ENCODE measurements around the gene ABLIM3.
A peak's percentile ranks its signal among the peaks of the same experiment; 100 is the strongest.

Gene ABLIM3

DNA sequence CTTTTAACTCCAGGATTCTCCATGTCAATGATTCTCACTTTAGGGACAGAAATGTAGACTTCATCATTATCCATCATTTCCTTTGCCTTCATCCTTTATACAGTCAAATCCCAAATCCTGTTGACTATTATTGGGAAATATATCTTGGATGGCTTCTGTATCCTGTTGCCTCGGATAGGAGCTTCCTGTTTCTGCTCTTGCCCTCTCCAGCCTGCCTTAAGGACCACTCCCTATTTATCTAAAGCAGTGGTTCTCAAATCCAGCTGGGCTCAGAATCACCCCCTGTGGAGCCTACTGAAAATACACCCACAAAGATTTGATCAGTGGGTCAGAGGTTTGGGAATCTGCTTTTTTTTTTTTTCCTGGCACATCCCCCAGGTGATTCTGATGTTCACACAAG, 138.8 kb downstream of the ABLIM3 start:
- H3K9me3 ChIP-seq (ENCODE audit: control insufficient read depth in 5 of 5, low read length in 5 of 5): no peaks in the 10 kb centered on the region
- H3K4me1 ChIP-seq (ENCODE audit: control insufficient read depth in 5 of 5, insufficient read depth in 5 of 5, low read length in 5 of 5): peaks cover 5 to 77% (median 58%) of the 10 kb centered on the region in 5 donors
- H3K4me3 ChIP-seq (ENCODE audit: low read depth in 1 of 5, low read length in 5 of 5): no peak overlapping the region
- H3K36me3 ChIP-seq (ENCODE audit: control insufficient read depth in 5 of 5, insufficient read depth in 5 of 5, low read length in 5 of 5): peaks cover 0 to 4% (median 0%) of the 10 kb centered on the region in 5 donors
- H3K27ac ChIP-seq (ENCODE audit: low read depth, low read length): no peak overlapping the region
- no peak overlapping the region for H3K9ac ChIP-seq (ENCODE audit: low read length in 5 of 5)
- H3K27me3 ChIP-seq (ENCODE audit: control insufficient read depth in 5 of 5, insufficient read depth in 4 of 5, low read length in 5 of 5): no peaks in the 10 kb centered on the region

DNA sequence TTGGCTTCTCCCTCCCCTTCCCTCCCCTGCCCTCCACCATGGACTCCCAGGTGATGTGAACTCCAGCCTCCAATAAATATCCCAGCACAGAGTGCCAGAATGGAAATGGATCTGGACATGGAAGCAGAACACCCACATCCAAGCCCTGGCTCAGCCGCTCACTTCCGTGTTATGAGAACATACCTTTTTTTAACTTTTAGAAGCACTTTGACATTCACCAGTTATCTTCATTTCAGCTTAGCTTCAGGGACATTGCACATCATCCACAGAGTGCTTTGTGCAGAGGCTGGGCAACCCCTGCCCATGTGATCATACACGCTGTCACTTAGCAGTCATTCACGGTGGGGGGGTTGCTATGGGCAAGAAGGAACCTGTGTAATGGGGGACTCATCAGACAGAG, 139.5 kb downstream of the ABLIM3 start:
- peaks cover 5 to 79% (median 58%) of the 10 kb centered on the region in 5 donors for H3K4me1 ChIP-seq (ENCODE audit: control insufficient read depth in 5 of 5, insufficient read depth in 5 of 5, low read length in 5 of 5)
- no peaks in the 10 kb centered on the region for H3K27me3 ChIP-seq (ENCODE audit: control insufficient read depth in 5 of 5, insufficient read depth in 4 of 5, low read length in 5 of 5)
- H3K36me3 ChIP-seq (ENCODE audit: control insufficient read depth in 5 of 5, insufficient read depth in 5 of 5, low read length in 5 of 5): peaks cover 0 to 3% (median 0%) of the 10 kb centered on the region in 5 donors
- H3K9me3 ChIP-seq (ENCODE audit: control insufficient read depth in 5 of 5, low read length in 5 of 5): no peaks in the 10 kb centered on the region
- no peak overlapping the region for H3K27ac ChIP-seq (ENCODE audit: low read depth, low read length)
- no peak overlapping the region for H3K9ac ChIP-seq (ENCODE audit: low read length in 5 of 5)
- no peak overlapping the region for H3K4me3 ChIP-seq (ENCODE audit: low read depth in 1 of 5, low read length in 5 of 5)

DNA sequence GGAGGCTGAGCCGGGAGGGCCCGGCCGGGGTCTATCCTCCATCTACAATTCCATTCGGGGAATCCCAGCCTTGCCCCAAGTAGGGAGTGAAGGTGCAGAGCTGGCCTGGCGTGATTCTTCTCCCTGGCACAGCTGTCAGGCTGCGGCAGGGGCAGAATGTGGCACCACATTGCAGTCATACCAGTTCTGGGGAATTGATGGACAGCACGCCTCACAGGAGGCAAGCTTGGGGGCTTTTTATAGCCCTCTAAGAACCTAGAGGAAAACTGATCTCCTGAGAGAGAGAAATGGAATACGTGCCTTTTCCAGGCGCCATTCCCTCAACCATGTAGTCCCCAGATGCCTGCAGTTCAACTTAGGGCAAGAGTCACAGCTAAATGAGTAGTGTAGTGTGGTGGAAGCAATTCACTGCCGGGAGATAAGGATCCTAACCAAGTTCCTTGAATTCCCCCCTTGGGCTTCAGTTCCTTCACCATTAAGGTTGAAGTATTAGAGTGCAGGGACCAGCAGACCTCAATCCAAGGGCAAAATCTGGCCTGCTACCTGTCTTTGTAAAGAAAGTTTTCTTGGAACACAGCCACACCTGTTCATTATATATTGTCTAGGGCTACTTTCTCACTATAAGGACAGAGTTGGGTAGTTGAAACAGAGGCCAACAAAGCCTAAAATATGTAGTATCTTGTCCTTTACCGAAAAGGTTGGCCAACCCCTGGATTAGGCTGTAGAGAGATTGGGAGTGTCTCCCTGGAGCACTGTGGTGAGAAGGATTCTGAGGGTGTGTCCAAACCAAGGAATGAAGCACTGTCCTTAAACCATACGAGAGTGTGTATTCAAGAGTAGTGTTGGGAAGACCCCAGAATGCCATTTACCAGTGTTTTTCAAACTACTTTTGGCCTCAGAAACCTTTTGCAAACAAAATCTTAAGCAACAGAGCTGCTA, 141.0 kb downstream of the ABLIM3 start:
- Histone ChIP-seq H3K27ac (ENCODE audit: low read depth, low read length) (peak overlapping the region; percentile 35), H3K4me3 (ENCODE audit: low read depth in 1 of 5, low read length in 5 of 5) (no peak overlapping the region), H3K9ac (ENCODE audit: low read length in 5 of 5) (no peak overlapping the region), H3K4me1 (ENCODE audit: control insufficient read depth in 5 of 5, insufficient read depth in 5 of 5, low read length in 5 of 5) (peaks cover 5 to 81% (median 58%) of the 10 kb centered on the region in 5 donors), H3K9me3 (ENCODE audit: control insufficient read depth in 5 of 5, low read length in 5 of 5) (no peaks in the 10 kb centered on the region), H3K27me3 (ENCODE audit: control insufficient read depth in 5 of 5, insufficient read depth in 4 of 5, low read length in 5 of 5) (no peaks in the 10 kb centered on the region), H3K36me3 (ENCODE audit: control insufficient read depth in 5 of 5, insufficient read depth in 5 of 5, low read length in 5 of 5) (peaks cover 0 to 2% (median 0%) of the 10 kb centered on the region in 5 donors)

DNA sequence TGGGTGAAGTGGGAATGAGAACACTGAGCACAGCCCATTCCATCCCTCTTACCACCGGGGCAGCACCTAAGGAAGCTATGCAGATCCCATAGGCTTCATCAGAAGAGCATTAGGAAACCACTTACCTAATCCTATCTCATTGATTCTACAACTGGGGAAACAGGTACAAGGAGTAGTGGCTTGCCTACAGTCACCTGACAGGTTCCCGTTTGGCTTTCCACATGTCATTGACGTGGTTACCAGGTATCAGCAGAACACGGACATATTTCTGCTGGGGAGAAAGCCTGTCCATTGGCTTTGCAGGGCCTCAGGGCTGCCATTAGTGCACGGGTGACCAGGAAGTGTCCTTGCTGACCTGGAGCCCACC, 141.7 kb downstream of the ABLIM3 start:
- H3K9ac ChIP-seq (ENCODE audit: low read length in 5 of 5): no peak overlapping the region
- H3K27ac ChIP-seq (ENCODE audit: low read depth, low read length): peak overlapping the region; percentile 35
- peaks cover 5 to 76% (median 53%) of the 10 kb centered on the region in 5 donors for H3K4me1 ChIP-seq (ENCODE audit: control insufficient read depth in 5 of 5, insufficient read depth in 5 of 5, low read length in 5 of 5)
- H3K4me3 ChIP-seq (ENCODE audit: low read depth in 1 of 5, low read length in 5 of 5): no peak overlapping the region
- peaks cover 0 to 2% (median 0%) of the 10 kb centered on the region in 5 donors for H3K36me3 ChIP-seq (ENCODE audit: control insufficient read depth in 5 of 5, insufficient read depth in 5 of 5, low read length in 5 of 5)
- no peaks in the 10 kb centered on the region for H3K27me3 ChIP-seq (ENCODE audit: control insufficient read depth in 5 of 5, insufficient read depth in 4 of 5, low read length in 5 of 5)
- no peaks in the 10 kb centered on the region for H3K9me3 ChIP-seq (ENCODE audit: control insufficient read depth in 5 of 5, low read length in 5 of 5)

DNA sequence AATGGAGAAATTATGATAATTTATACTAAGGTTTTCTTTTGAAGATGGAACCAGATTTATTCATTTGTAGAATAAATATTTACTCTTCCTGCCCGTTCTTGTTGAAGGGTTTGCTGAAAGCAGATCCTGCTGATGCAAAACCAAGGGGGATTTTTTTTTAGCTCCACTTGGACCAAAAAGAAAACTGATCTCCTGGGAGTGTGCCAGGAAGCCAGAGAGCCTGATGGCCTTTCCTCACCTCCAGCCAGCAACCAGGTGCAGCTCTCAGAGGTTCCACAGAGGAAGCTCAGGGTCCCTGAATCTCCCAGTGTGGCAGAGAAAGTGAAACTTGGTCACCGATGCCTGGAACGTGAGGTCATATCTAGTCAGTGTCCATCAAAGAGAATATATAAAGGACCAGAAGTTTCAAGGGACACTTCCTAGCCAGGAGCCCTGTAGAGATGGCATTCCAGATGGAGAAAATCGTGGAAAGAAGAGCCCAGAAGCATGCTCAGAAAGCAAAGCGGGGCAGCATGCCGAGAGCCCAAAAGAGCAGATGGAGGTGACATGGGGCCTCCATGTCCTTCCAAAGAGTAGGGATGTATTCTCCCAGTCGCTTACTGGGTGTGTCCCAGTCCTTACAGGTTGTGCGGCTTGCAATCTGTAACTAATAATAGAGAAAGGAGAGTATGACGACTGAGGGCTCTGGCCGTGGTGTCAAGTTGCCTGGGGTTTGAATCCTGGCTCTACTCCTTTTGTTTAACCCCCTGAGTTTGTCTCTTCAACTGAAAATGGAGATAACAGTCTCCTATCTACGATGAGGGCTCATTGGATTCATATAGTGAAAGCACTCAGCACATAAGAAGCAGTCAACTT, 142.6 kb downstream of the ABLIM3 start:
- peak overlapping the region; percentile 85 for H3K27ac ChIP-seq (ENCODE audit: low read depth, low read length)
- H3K27me3 ChIP-seq (ENCODE audit: control insufficient read depth in 5 of 5, insufficient read depth in 4 of 5, low read length in 5 of 5): no peaks in the 10 kb centered on the region
- peak overlapping the region in 2 of 5 donors; percentile 28 to 29 for H3K9ac ChIP-seq (ENCODE audit: low read length in 5 of 5)
- peaks cover 4 to 74% (median 47%) of the 10 kb centered on the region in 5 donors for H3K4me1 ChIP-seq (ENCODE audit: control insufficient read depth in 5 of 5, insufficient read depth in 5 of 5, low read length in 5 of 5)
- no peaks in the 10 kb centered on the region for H3K9me3 ChIP-seq (ENCODE audit: control insufficient read depth in 5 of 5, low read length in 5 of 5)
- peaks cover 0 to 2% (median 0%) of the 10 kb centered on the region in 5 donors for H3K36me3 ChIP-seq (ENCODE audit: control insufficient read depth in 5 of 5, insufficient read depth in 5 of 5, low read length in 5 of 5)
- H3K4me3 ChIP-seq (ENCODE audit: low read depth in 1 of 5, low read length in 5 of 5): peak overlapping the region in 1 of 5 donors; percentile 23

DNA sequence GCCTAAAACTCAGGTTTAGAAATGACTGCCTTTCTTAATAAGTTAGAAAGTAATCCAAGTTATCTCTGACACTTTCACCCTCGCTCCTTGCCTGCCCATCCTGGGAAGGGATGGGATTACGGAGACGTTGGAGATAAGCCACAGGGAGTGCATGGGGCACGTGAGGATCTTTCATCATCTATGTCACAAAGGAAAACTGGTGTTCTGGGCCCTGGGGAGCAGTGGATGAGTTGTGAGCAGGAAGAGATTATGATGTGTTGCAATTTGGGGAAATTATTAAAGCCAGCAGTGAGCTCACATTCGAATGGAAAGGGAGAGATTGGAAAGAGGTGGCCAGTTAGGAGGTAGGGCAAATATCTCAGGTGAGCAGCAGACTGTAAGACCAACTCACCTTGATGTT, 143.2 kb downstream of the ABLIM3 start:
- Histone ChIP-seq H3K27ac (ENCODE audit: low read depth, low read length) (peak overlapping the region; percentile 85), H3K4me3 (ENCODE audit: low read depth in 1 of 5, low read length in 5 of 5) (peak overlapping the region in 1 of 5 donors; percentile 23), H3K36me3 (ENCODE audit: control insufficient read depth in 5 of 5, insufficient read depth in 5 of 5, low read length in 5 of 5) (peaks cover 0 to 2% (median 0%) of the 10 kb centered on the region in 5 donors), H3K27me3 (ENCODE audit: control insufficient read depth in 5 of 5, insufficient read depth in 4 of 5, low read length in 5 of 5) (no peaks in the 10 kb centered on the region), H3K4me1 (ENCODE audit: control insufficient read depth in 5 of 5, insufficient read depth in 5 of 5, low read length in 5 of 5) (peaks cover 4 to 73% (median 46%) of the 10 kb centered on the region in 5 donors), H3K9ac (ENCODE audit: low read length in 5 of 5) (no peak overlapping the region), H3K9me3 (ENCODE audit: control insufficient read depth in 5 of 5, low read length in 5 of 5) (no peaks in the 10 kb centered on the region)

DNA sequence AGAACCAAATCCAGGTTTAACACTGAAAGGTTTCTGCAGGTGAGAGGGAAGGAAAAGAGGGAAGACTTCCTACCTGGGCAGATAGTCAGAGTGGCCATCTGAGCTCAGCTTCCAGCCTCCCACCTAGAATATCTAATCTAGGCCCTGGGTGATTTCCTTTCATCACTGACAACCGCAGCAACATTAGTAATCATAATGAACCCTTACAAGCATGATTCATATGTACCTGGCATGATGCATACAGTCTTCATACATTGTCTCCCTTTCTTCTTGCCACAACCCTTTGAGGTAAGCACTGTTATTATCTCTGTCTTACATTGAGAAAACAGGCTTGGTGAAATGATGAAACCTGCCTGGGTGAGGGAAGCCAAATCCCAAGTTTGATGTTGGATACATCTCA, 143.9 kb downstream of the ABLIM3 start:
- H3K9me3 ChIP-seq (ENCODE audit: control insufficient read depth in 5 of 5, low read length in 5 of 5): no peaks in the 10 kb centered on the region
- no peak overlapping the region for H3K4me3 ChIP-seq (ENCODE audit: low read depth in 1 of 5, low read length in 5 of 5)
- H3K27me3 ChIP-seq (ENCODE audit: control insufficient read depth in 5 of 5, insufficient read depth in 4 of 5, low read length in 5 of 5): no peaks in the 10 kb centered on the region
- peak overlapping the region; percentile 85 for H3K27ac ChIP-seq (ENCODE audit: low read depth, low read length)
- H3K4me1 ChIP-seq (ENCODE audit: control insufficient read depth in 5 of 5, insufficient read depth in 5 of 5, low read length in 5 of 5): peaks cover 4 to 70% (median 41%) of the 10 kb centered on the region in 5 donors
- peak overlapping the region in 1 of 5 donors; percentile 20 for H3K9ac ChIP-seq (ENCODE audit: low read length in 5 of 5)
- peaks cover 0 to 2% (median 0%) of the 10 kb centered on the region in 5 donors for H3K36me3 ChIP-seq (ENCODE audit: control insufficient read depth in 5 of 5, insufficient read depth in 5 of 5, low read length in 5 of 5)

DNA sequence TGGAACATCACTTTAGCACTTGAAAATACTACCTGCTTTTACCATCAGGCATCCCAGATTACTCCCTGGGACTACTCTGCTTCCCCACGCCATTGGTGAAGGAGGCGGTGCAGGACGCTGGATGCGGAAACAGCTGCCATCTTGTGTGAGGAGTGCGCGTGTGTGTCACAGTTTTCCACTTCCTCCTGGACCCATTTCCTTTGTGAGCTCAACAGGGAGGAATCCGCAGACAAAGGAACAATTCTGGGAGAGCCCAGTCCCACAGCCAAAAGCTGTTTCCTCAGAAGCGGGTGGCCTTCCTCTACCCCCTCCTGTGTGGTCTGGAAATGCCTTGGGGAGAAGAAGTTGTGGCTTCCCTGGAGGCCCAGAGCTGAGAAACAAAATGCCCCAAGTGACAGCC, 147.1 kb downstream of the ABLIM3 start:
- Histone ChIP-seq H3K4me3 (ENCODE audit: low read depth in 1 of 5, low read length in 5 of 5) (peak overlapping the region; percentile 10 to 46 (median 29)), H3K27ac (ENCODE audit: low read depth, low read length) (peak overlapping the region; percentile 59), H3K36me3 (ENCODE audit: control insufficient read depth in 5 of 5, insufficient read depth in 5 of 5, low read length in 5 of 5) (peaks cover 0 to 2% (median 0%) of the 10 kb centered on the region in 5 donors)

DNA sequence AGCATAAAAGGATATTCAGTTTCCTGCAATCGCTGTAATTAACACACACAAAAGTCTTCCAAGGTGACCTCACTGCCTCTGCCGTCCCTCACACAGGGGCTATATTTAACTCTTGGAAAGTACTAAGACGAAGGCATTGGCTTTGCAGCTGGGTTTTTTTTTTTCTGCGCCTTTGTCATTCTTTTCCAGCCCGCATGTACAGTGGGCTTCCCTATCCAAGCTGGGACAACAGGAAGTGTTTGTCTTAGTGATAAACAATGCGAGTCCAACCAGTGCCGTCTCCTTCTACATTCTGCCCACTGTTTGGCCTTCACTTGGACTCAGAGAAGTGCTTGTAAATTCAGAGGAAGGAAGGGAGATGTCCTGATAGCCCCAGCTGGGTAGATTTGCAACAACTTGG, 148.0 kb downstream of the ABLIM3 start:
- Histone ChIP-seq H3K36me3 (ENCODE audit: control insufficient read depth in 5 of 5, insufficient read depth in 5 of 5, low read length in 5 of 5) (peaks cover 0 to 2% (median 0%) of the 10 kb centered on the region in 5 donors), H3K4me3 (ENCODE audit: low read depth in 1 of 5, low read length in 5 of 5) (no peak overlapping the region), H3K27ac (ENCODE audit: low read depth, low read length) (peak overlapping the region; percentile 59), H3K4me1 (ENCODE audit: control insufficient read depth in 5 of 5, insufficient read depth in 5 of 5, low read length in 5 of 5) (peaks cover 1 to 41% (median 27%) of the 10 kb centered on the region in 5 donors), H3K27me3 (ENCODE audit: control insufficient read depth in 5 of 5, insufficient read depth in 4 of 5, low read length in 5 of 5) (no peaks in the 10 kb centered on the region), H3K9me3 (ENCODE audit: control insufficient read depth in 5 of 5, low read length in 5 of 5) (no peaks in the 10 kb centered on the region), H3K9ac (ENCODE audit: low read length in 5 of 5) (no peak overlapping the region)

More for the DNA sequence above, 147.1 kb downstream of the ABLIM3 start:
- Histone ChIP-seq H3K9me3 (ENCODE audit: control insufficient read depth in 5 of 5, low read length in 5 of 5) (no peaks in the 10 kb centered on the region), H3K27me3 (ENCODE audit: control insufficient read depth in 5 of 5, insufficient read depth in 4 of 5, low read length in 5 of 5) (no peaks in the 10 kb centered on the region), H3K9ac (ENCODE audit: low read length in 5 of 5) (no peak overlapping the region), H3K4me1 (ENCODE audit: control insufficient read depth in 5 of 5, insufficient read depth in 5 of 5, low read length in 5 of 5) (peaks cover 1 to 49% (median 32%) of the 10 kb centered on the region in 5 donors)
